CD14-positive monocyte (primary cell): ENCODE results near the gene TRAPPC5. TPM values are rescaled to one million over a fixed set of nuclear protein-coding genes. Genes with fewer than 3 reads are reported as not detected.

Experiments used
- DNase-seq, 3 donors: peaks; one replicate each; pipeline ENCODE4 v3.0.0-alpha.2; 2011 to 2022
- H2AFZ ChIP-seq: 2 replicates; pipeline ENCODE4 v1.6.0; 2012; ENCODE audit warnings: mild to moderate bottlenecking, low read depth, low read length, inconsistent platforms; ENCODE audit not compliant: insufficient read depth, poor library complexity, severe bottlenecking
- H3K27ac ChIP-seq, 2 donors: 1 replicate in 1 of 2; 2 replicates in 1 of 2; pipeline ENCODE4 v1.5.1; 2012 to 2013; ENCODE audit warnings: low read length in 2 of 2, control low read depth in 1 of 2, inconsistent platforms in 1 of 2, low read depth in 1 of 2, mild to moderate bottlenecking in 1 of 2
- H3K27me3 ChIP-seq, 2 donors: one replicate each; pipeline versions ENCODE4 v1.6.0 to v1.6.1; 2011 to 2013; ENCODE audit warnings: low read length in 2 of 2; ENCODE audit not compliant: control insufficient read depth in 2 of 2, insufficient read depth in 2 of 2
- H3K36me3 ChIP-seq, 2 donors: replicated peaks in 1 of 2; 1 replicate in 1 of 2; 2 replicates in 1 of 2; pipeline versions ENCODE4 v1.5.1 to v1.6.1; 2012 to 2013; ENCODE audit warnings: low read length in 2 of 2, control low read depth in 1 of 2, inconsistent platforms in 1 of 2, mild to moderate bottlenecking in 1 of 2; ENCODE audit not compliant: insufficient read depth in 2 of 2, control insufficient read depth in 1 of 2
- H3K4me1 ChIP-seq, 2 donors: 1 replicate in 1 of 2; 2 replicates in 1 of 2; pipeline versions ENCODE4 v1.5.1 to v1.6.1; 2012 to 2013; ENCODE audit warnings: low read length in 2 of 2, control low read depth in 1 of 2, inconsistent platforms in 1 of 2, mild to moderate bottlenecking in 1 of 2, moderate library complexity in 1 of 2; ENCODE audit not compliant: insufficient read depth in 2 of 2, control insufficient read depth in 1 of 2
- H3K4me2 ChIP-seq: replicated peaks from 2 replicates; pipeline ENCODE3; 2012; ENCODE audit warnings: low read length, moderate library complexity, mild to moderate bottlenecking; ENCODE audit not compliant: poor library complexity, severe bottlenecking; ENCODE audit errors: extremely low read depth
- H3K4me3 ChIP-seq, 3 experiments: fragments of 200-600 bp in 1 of 3; sonication (generic) in 1 of 3; replicated peaks in 1 of 3; 1 replicate in 2 of 3; 2 replicates in 1 of 3; pipeline ENCODE4 v1.5.1; 2011 to 2013; ENCODE audit warnings: low read length in 3 of 3, mild to moderate bottlenecking in 3 of 3, control low read depth in 2 of 3, low read depth in 2 of 3, inconsistent platforms in 1 of 3, moderate library complexity in 1 of 3
- H3K79me2 ChIP-seq: 2 replicates; pipeline ENCODE4 v1.6.0; 2012; ENCODE audit warnings: mild to moderate bottlenecking, control low read depth, inconsistent platforms, low read length, moderate library complexity; ENCODE audit not compliant: insufficient read depth
- H3K9ac ChIP-seq: 2 replicates; pipeline ENCODE4 v1.6.0; 2017; ENCODE audit warnings: low read length, mild to moderate bottlenecking; ENCODE audit not compliant: insufficient read depth, poor library complexity, severe bottlenecking
- H3K9me3 ChIP-seq, 2 donors: replicated peaks in 1 of 2; 1 replicate in 1 of 2; 2 replicates in 1 of 2; pipeline versions ENCODE4 v1.5.1 to v1.6.1; 2012 to 2013; ENCODE audit warnings: low read length in 2 of 2, control low read depth in 1 of 2; ENCODE audit not compliant: control insufficient read depth in 1 of 2, insufficient read depth in 1 of 2
- H4K20me1 ChIP-seq: 2 replicates; pipeline ENCODE4 v1.6.0; 2012; ENCODE audit warnings: mild to moderate bottlenecking, low read length, control low read depth, moderate library complexity; ENCODE audit not compliant: insufficient read depth
- H3K27ac Mint-ChIP-seq, 7 donors: one replicate each; pipeline ENCODE4 v1.8.0; 2020; ENCODE audit warnings: mild to moderate bottlenecking in 7 of 7, mixed read lengths in 7 of 7, moderate library complexity in 6 of 7, inconsistent platforms in 2 of 7
- H3K27me3 Mint-ChIP-seq, 3 donors: one replicate each; pipeline ENCODE4 v1.8.0; 2021 to 2022; ENCODE audit warnings: low read depth in 3 of 3, mild to moderate bottlenecking in 3 of 3, mixed read lengths in 3 of 3, moderate library complexity in 3 of 3, inconsistent platforms in 1 of 3
- H3K36me3 Mint-ChIP-seq, 2 donors: one replicate each; pipeline ENCODE4 v1.8.0; 2020; ENCODE audit warnings: mixed read lengths in 2 of 2, inconsistent platforms in 1 of 2, mild to moderate bottlenecking in 1 of 2
- H3K4me1 Mint-ChIP-seq: one replicate; pipeline ENCODE4 v1.8.0; 2020; ENCODE audit warnings: mild to moderate bottlenecking, mixed read lengths
- H3K4me3 Mint-ChIP-seq, 2 donors: one replicate each; pipeline ENCODE4 v1.8.0; 2020; ENCODE audit warnings: mild to moderate bottlenecking in 2 of 2, mixed read lengths in 2 of 2, moderate library complexity in 1 of 2
- H3K9me3 Mint-ChIP-seq, 7 donors: one replicate each; pipeline ENCODE4 v1.8.0; 2020 to 2022; ENCODE audit warnings: mixed read lengths in 7 of 7, mild to moderate bottlenecking in 6 of 7, moderate library complexity in 6 of 7, inconsistent platforms in 2 of 7
- WGBS: methylation state at CpG from one replicate; pipeline ENCODE4 v1.1.5; 2013; ENCODE audit warnings: missing lambda C conversion rate; ENCODE audit not compliant: insufficient coverage; 5-methylcytosine and 5-hydroxymethylcytosine counted together
- intact Hi-C, 2 donors: fragments of 100-400 bp; cut with micrococcal nuclease; formaldehyde crosslinking; loops; one replicate each; pipeline versions ENCODE4 v1.15.0 to v1.15.1; 2023
- polyA plus RNA-seq, 3 donors: library from polyadenylated mRNA; depleted of rRNA in 1 of 3; unstranded in 2 of 3; stranded (reverse) in 1 of 3; fragments of 300-500 nt in 2 of 3; fragments of >200 nt in 1 of 3; fragmentation: Illumina TruSeq in 2 of 3; gene quantifications; 1 replicate in 2 of 3; 2 replicates in 1 of 3; pipeline ENCODE4 v1.2.3, GENCODE V29; 2012 to 2021
- TF ChIP-seq, protein P1 (sequence below): fragments of 200-600 bp; IDR thresholded peaks from one replicate; pipeline ENCODE4 v1.8.0; 2022; ENCODE audit warnings: antibody characterized with exemption, mild to moderate bottlenecking

Gene TRAPPC5
- polyA plus RNA-seq, 3 donors: 126 to 449 (median 414) TPM

DNA sequence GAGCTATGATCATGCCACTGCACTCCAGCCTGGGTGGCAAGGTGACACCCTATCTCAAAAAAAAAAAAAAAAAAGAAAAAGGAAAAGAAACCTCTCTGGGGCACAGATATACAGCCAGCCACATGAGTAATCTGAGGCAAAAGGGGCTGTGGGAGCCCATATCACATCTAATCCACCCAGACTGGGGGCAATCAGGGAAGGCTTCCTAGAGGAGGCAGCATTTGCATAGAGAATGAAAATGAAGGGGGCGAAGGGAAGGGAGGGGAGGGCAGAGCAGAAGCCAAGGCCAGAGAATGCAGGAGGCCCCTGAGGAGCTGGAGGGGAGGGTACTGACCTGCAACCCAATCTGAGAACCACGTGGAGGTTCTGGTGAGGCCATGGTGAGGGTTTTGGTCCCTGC, 30.5 kb upstream of the TRAPPC5 start:
- Histone ChIP-seq H3K9ac (no peak overlapping the region), H3K4me3 (no peak overlapping the region), H3K27me3 (no peaks in the 10 kb centered on the region), H3K79me2 (peaks cover 24% of the 10 kb centered on the region), H3K36me3 (peaks cover 18 to 26% of the 10 kb centered on the region in 2 donors), H3K27ac (no peak overlapping the region), H3K4me1 (peaks cover 55% of the 10 kb centered on the region in 2 donors), H2AFZ (no peak overlapping the region), H4K20me1 (peaks cover 3% of the 10 kb centered on the region), H3K9me3 (no peaks in the 10 kb centered on the region), H3K4me2 (no peak overlapping the region)
- Mint-ChIP-seq H3K27ac (peak overlapping the region in 1 of 7 donors; percentile 71), H3K9me3 (no peaks in the 10 kb centered on the region), H3K4me3 (no peak overlapping the region), H3K36me3 (peaks cover 13 to 27% of the 10 kb centered on the region in 2 donors), H3K4me1 (peaks cover 44% of the 10 kb centered on the region), H3K27me3 (peaks cover 0 to 2% (median 2%) of the 10 kb centered on the region in 3 donors)
- intact Hi-C loops: loop anchor here in 1 of 2 donors (10.0 kb wide), 1 partner anchor 105 kb away; no protein-coding TSS in a partner anchor
- 56% methylated on average over 2 of the region's 2 CpGs for whole genome bisulfite sequencing
- DNase-seq: no peak
- TF ChIP-seq, protein P1, sequence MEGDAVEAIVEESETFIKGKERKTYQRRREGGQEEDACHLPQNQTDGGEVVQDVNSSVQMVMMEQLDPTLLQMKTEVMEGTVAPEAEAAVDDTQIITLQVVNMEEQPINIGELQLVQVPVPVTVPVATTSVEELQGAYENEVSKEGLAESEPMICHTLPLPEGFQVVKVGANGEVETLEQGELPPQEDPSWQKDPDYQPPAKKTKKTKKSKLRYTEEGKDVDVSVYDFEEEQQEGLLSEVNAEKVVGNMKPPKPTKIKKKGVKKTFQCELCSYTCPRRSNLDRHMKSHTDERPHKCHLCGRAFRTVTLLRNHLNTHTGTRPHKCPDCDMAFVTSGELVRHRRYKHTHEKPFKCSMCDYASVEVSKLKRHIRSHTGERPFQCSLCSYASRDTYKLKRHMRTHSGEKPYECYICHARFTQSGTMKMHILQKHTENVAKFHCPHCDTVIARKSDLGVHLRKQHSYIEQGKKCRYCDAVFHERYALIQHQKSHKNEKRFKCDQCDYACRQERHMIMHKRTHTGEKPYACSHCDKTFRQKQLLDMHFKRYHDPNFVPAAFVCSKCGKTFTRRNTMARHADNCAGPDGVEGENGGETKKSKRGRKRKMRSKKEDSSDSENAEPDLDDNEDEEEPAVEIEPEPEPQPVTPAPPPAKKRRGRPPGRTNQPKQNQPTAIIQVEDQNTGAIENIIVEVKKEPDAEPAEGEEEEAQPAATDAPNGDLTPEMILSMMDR: no peak

DNA sequence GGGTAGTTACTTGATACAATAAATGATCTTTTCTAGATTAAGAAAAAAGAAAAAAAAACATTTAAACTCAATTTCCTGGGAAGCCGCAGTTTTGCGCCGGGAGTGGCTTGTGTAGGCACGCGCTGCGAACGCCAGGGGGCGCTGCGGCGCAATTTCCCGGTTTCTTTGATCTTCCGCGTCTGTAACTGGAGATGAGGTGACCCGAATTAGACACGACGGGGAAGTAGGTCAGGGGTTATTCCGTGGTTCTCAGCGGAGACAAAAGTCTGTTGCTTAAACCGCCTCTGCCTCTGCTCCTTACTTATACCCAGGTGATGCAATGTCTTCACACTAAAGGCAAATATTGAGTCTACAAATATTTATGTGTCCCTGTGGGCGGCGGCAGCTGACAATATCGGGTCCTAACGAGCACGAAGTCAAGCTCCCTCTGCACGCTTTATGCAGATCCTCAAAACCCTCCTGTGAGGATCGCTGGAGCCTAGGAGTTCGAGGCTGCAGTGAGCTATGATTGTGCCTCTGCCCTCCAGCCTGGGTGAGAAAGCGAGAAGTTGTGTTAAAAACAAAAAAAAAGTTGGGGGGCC, 28.5 kb upstream of the TRAPPC5 start:
- H3K4me2 ChIP-seq: peak overlapping the region; percentile 40
- peaks cover 54 to 55% of the 10 kb centered on the region in 2 donors for H3K4me1 ChIP-seq
- no peaks in the 10 kb centered on the region for H3K27me3 ChIP-seq
- H3K9me3 ChIP-seq: no peaks in the 10 kb centered on the region
- H4K20me1 ChIP-seq: no peaks in the 10 kb centered on the region
- H3K4me3 Mint-ChIP-seq: peak overlapping the region; percentile 47 to 48
- peaks cover 0 to 11% (median 2%) of the 10 kb centered on the region in 3 donors for H3K27me3 Mint-ChIP-seq
- intact Hi-C loops: loop anchor here in 1 of 2 donors (10.0 kb wide), 1 partner anchor 107 kb away; no protein-coding TSS in a partner anchor
- H2AFZ ChIP-seq: no peak overlapping the region
- 1% methylated on average over 20 of the region's 28 CpGs for WGBS
- no peak overlapping the region for H3K4me3 ChIP-seq
- H3K27ac ChIP-seq: peak overlapping the region; percentile 85 to 91
- H3K9ac ChIP-seq: peak overlapping the region; percentile 62
- peaks cover 4% of the 10 kb centered on the region for H3K79me2 ChIP-seq
- peaks cover 0 to 2% (median 0%) of the 10 kb centered on the region in 7 donors for H3K9me3 Mint-ChIP-seq
- peak overlapping the region; percentile 94 to 99 (median 98) for H3K27ac Mint-ChIP-seq
- TF ChIP-seq, protein P1: peak; percentile 95
- H3K4me1 Mint-ChIP-seq: peaks cover 45% of the 10 kb centered on the region
- peak; percentile 95 to 99 (median 98) for DNase-seq
- H3K36me3 ChIP-seq: peaks cover 8 to 13% of the 10 kb centered on the region in 2 donors
- H3K36me3 Mint-ChIP-seq: peaks cover 9 to 12% of the 10 kb centered on the region in 2 donors
